SK-N-MC (cell line): ENCODE measurements around the gene CTNNA2.
A peak's percentile ranks its signal among the peaks of the same experiment; 100 is the strongest.

Source experiments
- DNase-seq: peaks from one replicate; pipeline ENCODE4 v3.0.0-alpha.2; 2011; ENCODE audit warnings: low read depth, low spot score
- H3K27ac ChIP-seq: fragments of 200-600 bp; sonication (generic); 2 replicates; pipeline ENCODE4 v1.5.1; 2016; ENCODE audit warnings: mixed run types
- H3K36me3 ChIP-seq: fragments of 200-600 bp; sonication (generic); 2 replicates; pipeline ENCODE4 v1.6.1; 2017; ENCODE audit warnings: antibody characterized with exemption, low read length, mixed read lengths; ENCODE audit not compliant: insufficient read depth
- H3K4me3 ChIP-seq: fragments of 200-600 bp; sonication (generic); 2 replicates; pipeline ENCODE4 v1.5.1; 2016
- H3K9ac ChIP-seq: fragments of 200-600 bp; sonication (generic); 2 replicates; pipeline ENCODE4 v1.8.0; 2017; ENCODE audit warnings: mixed run types, mixed read lengths; ENCODE audit not compliant: insufficient read length
- H3K9me3 ChIP-seq: fragments of 200-600 bp; sonication (generic); 2 replicates; pipeline ENCODE4 v1.6.1; 2017; ENCODE audit warnings: low read depth, mild to moderate bottlenecking, antibody characterized with exemption, low read length, moderate library complexity, mixed read lengths
- EZH2 ChIP-seq: fragments of 200-600 bp; sonication (generic); IDR thresholded peaks from one replicate; pipeline ENCODE4 v1.6.1; 2017; ENCODE audit warnings: antibody characterized with exemption
- FOXP2 ChIP-seq: optimal IDR thresholded peaks from 2 replicates; pipeline ENCODE3; 2011; ENCODE audit warnings: mild to moderate bottlenecking, moderate library complexity; ENCODE audit not compliant: insufficient read depth; ENCODE audit errors: extremely low read length, control extremely low read depth
- POLR2AphosphoS5 ChIP-seq: IDR thresholded peaks from 2 replicates; pipeline ENCODE4 v1.6.1; 2012; ENCODE audit warnings: mild to moderate bottlenecking, low read depth, low read length, borderline replicate concordance

CTNNA2 gene

DNA sequence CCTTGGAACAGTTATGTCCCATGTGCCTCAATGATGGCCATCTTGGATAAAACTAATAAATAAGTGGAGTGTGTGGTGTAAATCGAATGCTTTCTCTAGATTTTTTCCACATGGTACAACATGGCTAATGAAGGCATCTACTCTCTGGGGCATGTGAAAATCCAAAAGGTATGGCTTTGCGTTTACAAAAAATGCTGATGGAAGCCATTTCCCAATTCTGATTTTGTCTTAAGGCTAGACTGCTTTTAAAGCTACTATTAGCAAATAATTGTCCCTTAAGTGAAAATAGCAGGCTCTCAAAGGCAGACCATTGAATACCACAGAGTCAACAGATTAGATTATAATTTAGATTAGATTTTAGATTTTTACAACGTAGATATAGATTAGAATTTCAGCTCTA, 608.0 kb downstream of the CTNNA2 start:
- Histone ChIP-seq H3K4me3 (no peak overlapping the region), H3K9me3 (no peaks in the 10 kb centered on the region), H3K36me3 (no peaks in the 10 kb centered on the region), H3K9ac (no peak overlapping the region), H3K27ac (no peak overlapping the region)
- no peak for TF ChIP-seq FOXP2
- TF ChIP-seq EZH2: no peak
- no peak for TF ChIP-seq POLR2AphosphoS5
- DNase-seq: no peak

DNA sequence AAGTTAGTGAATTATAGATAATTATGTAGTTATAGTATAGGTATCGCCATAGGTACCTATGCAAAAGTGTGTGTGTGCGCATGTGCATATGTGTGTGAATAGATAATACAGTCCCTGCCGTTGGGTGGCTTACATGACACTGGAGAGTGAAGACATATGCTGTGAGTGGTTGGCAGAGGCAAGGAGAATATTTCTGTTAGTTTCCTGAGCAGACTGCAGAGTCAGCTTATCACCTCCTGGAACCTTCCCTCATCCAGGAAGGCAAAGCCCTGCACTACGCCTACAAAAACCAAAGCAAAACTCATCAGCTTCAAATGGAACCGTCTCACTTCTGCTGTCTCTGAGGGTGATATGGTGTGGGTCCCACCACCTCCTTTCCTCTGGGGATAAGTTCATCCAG, 609.8 kb downstream of the CTNNA2 start:
- TF ChIP-seq FOXP2: no peak
- no peak for TF ChIP-seq EZH2
- TF ChIP-seq POLR2AphosphoS5: no peak
- Histone ChIP-seq H3K9me3 (no peaks in the 10 kb centered on the region), H3K27ac (no peak overlapping the region; the same call in 1 of the 2 replicates), H3K4me3 (no peak overlapping the region), H3K36me3 (no peaks in the 10 kb centered on the region), H3K9ac (no peak overlapping the region)
- DNase-seq: no peak

DNA sequence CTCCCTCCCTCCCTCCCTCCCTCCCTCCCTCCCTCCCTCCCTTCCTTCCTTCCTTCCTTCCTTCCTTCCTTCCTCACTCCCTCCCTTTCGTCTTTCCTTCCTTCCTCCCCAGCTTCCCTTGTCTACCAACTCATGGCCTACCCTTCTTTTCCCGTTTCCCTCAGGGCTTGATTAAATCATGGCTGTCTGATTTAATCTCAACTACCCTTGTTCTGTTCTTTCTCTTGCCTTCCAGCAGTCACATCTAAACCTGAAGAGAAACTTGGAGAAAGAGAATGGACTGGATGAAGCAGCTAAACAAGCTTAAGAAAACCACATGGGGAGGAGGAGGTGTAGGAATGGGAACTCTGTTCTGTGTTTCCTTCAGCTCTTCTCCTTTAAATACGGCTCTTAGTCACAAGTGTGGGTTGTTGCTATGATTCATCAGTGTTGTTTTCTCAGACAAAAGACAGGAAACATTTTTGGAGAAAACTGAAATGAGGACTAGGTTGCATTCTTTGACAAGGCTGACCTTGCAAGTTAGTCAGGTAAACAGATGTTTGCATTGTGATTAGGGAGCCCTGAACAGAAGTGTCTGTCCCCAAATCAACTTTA, 613.8 kb downstream of the CTNNA2 start:
- no peaks in the 10 kb centered on the region for H3K9me3 ChIP-seq
- peak overlapping the region; percentile 86 for H3K27ac ChIP-seq
- H3K9ac ChIP-seq: no peak overlapping the region
- peak overlapping the region; percentile 52 for H3K4me3 ChIP-seq
- DNase-seq: peak; percentile 71
- H3K36me3 ChIP-seq: no peaks in the 10 kb centered on the region
- TF ChIP-seq EZH2 (no peak), FOXP2 (no peak), POLR2AphosphoS5 (no peak)

DNA sequence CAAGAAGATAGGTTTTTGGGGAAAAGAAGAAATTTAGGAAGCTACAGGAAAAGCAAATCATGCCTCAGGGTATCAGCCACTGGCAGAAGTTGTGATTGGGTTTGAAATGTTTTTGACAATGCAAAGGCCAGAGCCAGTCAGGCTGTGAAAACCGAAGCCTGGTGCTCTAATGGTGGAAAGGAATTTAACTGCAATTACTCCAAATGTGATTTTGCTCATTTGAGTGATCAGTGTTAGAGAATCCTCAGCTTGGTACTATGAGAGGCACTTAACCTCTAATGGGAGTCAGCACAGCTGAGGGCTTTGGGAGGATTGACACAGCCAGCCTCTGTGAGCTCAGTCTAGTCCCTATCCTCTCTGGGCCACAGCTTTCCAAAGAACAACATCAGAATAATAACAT, 615.2 kb downstream of the CTNNA2 start:
- Histone ChIP-seq H3K9ac (no peak overlapping the region), H3K27ac (0 out of 2 replicates have a peak overlapping the region, but pooled peaks have one; percentile 86), H3K36me3 (no peaks in the 10 kb centered on the region), H3K9me3 (no peaks in the 10 kb centered on the region), H3K4me3 (no peak overlapping the region)
- TF ChIP-seq EZH2 (no peak), POLR2AphosphoS5 (no peak), FOXP2 (no peak)
- DNase-seq: no peak

DNA sequence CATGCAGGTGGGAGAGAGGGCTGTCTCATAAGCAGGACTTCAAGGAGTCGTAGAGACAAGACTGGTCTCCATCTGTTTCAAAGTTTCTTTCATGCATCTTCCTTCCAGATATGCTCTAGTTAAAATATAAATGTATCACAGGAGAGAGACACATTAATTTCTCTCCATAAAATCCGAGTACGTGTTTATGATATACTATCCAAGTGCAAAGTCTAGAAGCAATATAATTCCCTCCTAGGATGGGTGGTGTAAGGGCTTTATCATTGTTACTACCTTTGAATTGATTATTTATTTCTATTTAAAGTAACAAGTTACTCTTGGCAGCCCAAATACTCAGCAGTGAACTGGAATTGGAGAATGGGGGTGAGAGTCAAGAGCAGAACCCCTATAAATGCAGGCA, 619.4 kb downstream of the CTNNA2 start:
- no peak for DNase-seq
- Histone ChIP-seq H3K9ac (no peak overlapping the region), H3K27ac (no peak overlapping the region), H3K4me3 (no peak overlapping the region), H3K36me3 (no peaks in the 10 kb centered on the region), H3K9me3 (no peaks in the 10 kb centered on the region)
- TF ChIP-seq FOXP2 (no peak), EZH2 (no peak), POLR2AphosphoS5 (no peak)

DNA sequence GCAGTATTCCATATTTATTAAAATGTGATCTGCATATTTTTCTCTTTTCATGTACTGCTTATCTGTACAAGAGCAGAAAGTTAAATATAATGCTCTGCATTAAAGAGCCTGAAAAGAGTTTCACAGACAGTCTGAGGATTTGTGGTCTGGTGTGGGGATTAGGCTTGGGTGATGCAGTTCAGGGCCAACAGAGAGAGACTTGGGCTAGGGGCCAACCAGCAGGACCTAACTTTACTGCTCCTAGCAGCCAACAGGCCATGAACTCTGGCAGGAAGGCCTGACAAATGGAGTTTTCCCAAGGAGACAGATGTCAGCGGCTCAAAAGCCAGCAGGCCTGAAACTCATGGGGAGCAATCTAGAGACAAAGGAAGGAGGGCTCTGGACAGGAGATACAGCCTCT, 622.1 kb downstream of the CTNNA2 start:
- TF ChIP-seq POLR2AphosphoS5: no peak
- no peak for TF ChIP-seq EZH2
- no peak overlapping the region for H3K9ac ChIP-seq
- no peak for DNase-seq
- H3K36me3 ChIP-seq: no peaks in the 10 kb centered on the region
- H3K4me3 ChIP-seq: no peak overlapping the region
- no peaks in the 10 kb centered on the region for H3K9me3 ChIP-seq
- no peak overlapping the region for H3K27ac ChIP-seq

DNA sequence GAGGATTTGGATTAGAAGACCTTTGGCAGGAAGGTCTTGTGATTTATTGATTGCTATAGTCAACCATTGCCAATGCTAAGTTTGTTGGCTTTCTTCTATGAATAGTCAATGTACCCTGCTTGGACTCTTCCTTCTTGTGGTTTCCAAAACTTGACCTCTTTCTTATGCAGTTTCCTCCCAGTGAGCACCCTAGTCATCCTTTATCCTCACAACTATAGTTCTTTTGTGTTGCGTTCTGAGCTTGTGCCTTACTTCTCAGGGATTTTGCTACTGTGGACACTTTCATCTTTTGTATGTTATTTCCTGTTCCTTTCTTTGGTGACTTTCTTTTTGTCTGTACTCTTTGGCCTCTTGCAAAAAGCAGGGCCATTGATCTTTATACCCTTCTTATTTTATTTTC, 623.5 kb downstream of the CTNNA2 start:
- H3K9ac ChIP-seq: no peak overlapping the region
- H3K4me3 ChIP-seq: no peak overlapping the region
- no peak overlapping the region for H3K27ac ChIP-seq
- no peak for DNase-seq
- H3K36me3 ChIP-seq: no peaks in the 10 kb centered on the region
- no peaks in the 10 kb centered on the region for H3K9me3 ChIP-seq
- TF ChIP-seq EZH2 (no peak), POLR2AphosphoS5 (no peak), FOXP2 (no peak)

DNA sequence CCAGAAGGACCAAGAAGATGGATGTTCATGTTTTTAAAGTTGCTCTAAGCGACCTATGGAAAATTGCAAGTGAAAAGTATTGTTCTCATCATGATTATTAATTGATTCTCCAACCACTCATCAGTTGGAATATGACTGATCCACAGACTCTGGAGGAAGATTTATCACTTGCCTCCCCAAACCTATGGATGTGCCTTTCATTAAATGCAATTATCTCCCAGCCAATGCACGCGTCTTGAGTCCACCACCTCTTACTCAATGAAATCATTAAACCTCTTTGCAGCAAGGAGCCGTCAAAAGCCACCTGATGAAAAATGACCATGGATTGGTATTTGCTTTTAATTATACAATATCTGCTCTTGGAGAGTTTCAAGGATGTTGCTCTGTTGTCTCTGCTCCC, 626.1 kb downstream of the CTNNA2 start:
- Histone ChIP-seq H3K9ac (no peak overlapping the region), H3K4me3 (no peak overlapping the region), H3K27ac (no peak overlapping the region), H3K9me3 (no peaks in the 10 kb centered on the region), H3K36me3 (no peaks in the 10 kb centered on the region)
- TF ChIP-seq POLR2AphosphoS5 (no peak), FOXP2 (no peak), EZH2 (no peak)
- DNase-seq: no peak

DNA sequence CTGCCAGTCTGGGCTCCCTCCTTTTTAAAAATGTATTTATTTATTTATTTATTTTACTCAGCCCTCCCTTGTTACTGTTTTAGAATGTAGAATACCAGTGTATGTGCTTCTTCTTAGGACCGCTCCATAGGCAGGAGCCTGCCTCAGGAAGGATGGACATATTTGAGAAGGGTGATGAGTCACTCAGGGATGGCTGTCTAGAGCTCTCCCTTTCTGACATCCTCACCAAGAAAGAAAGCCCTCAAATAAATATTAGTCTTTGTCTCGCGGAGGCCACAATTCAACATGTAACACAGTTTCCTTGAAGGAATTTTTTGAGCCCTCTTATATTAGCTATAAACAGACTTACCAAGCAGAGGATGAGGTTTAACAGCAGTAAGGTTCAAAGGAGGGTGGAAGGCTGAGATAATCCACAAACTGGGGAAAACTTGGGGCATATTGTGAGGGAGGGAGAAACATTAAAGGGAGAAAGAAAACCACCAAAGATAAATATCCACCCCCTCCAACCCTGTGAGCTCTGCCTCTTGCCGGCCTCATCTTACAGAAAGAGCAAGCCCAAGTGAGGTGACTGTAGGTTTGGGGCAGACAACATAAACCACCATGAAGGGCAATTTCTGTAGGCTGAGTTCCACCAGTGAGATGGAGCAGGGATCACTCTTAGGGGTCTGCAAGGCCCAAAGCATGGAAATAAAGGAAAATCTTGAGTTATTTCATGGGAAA, 628.3 kb downstream of the CTNNA2 start:
- Histone ChIP-seq H3K9ac (no peak overlapping the region), H3K4me3 (no peak overlapping the region), H3K27ac (no peak overlapping the region), H3K36me3 (no peaks in the 10 kb centered on the region), H3K9me3 (no peaks in the 10 kb centered on the region)
- DNase-seq: no peak
- no peak for TF ChIP-seq EZH2
- TF ChIP-seq POLR2AphosphoS5: no peak
- TF ChIP-seq FOXP2: no peak
